Activated CD4-positive, alpha-beta memory T cell treated with anti-CD3 and anti-CD28 coated beads for 36 hours (primary cell): ENCODE results near the gene SPRYD4. TPM values are rescaled to one million over a fixed set of nuclear protein-coding genes. Genes with fewer than 3 reads are reported as not detected.
"Not testable (repeated sequence)": the region's sequence is repeated elsewhere in the genome, so short reads cannot be mapped to it uniquely, and the experiment has no call there.

Experiments used
- CTCF ChIA-PET: fragments of 350-600 bp; sonication (Branson Sonifier 250); formaldehyde crosslinking; loops from one replicate; lab custom pipeline; 2021; ENCODE audit warnings: antibody characterized with exemption, inconsistent platforms; lab: Charles Lee
- POLR2A ChIA-PET: fragments of 350-600 bp; sonication (Branson Sonifier 250); formaldehyde crosslinking; loops from one replicate; lab custom pipeline; 2021; ENCODE audit warnings: antibody characterized with exemption; lab: Charles Lee
- DNase-seq: peaks from one replicate; pipeline ENCODE4 v3.0.0-alpha.2; 2020
- H3K27ac Mint-ChIP-seq: one replicate; pipeline ENCODE4 v1.8.0; 2021; ENCODE audit warnings: mixed read lengths
- H3K27me3 Mint-ChIP-seq: one replicate; pipeline ENCODE4 v1.8.0; 2021; ENCODE audit warnings: mixed read lengths
- H3K36me3 Mint-ChIP-seq: one replicate; pipeline ENCODE4 v1.8.0; 2021; ENCODE audit warnings: mixed read lengths
- H3K4me1 Mint-ChIP-seq: one replicate; pipeline ENCODE4 v1.8.0; 2021; ENCODE audit warnings: low read depth, mixed read lengths
- H3K4me3 Mint-ChIP-seq: one replicate; pipeline ENCODE4 v1.8.0; 2021; ENCODE audit warnings: mild to moderate bottlenecking, mixed read lengths
- H3K9me3 Mint-ChIP-seq: one replicate; pipeline ENCODE4 v1.8.0; 2021; ENCODE audit warnings: mixed read lengths
- intact Hi-C: fragments of 100-400 bp; cut with micrococcal nuclease; formaldehyde crosslinking; loops from one replicate; pipeline ENCODE4 v1.15.1; 2023
- total RNA-seq, 2 experiments: library from RNA; stranded (reverse); gene quantifications; one replicate each; pipeline ENCODE4 v1.2.3, GENCODE V29; 2021

Gene SPRYD4
- total RNA-seq, 2 experiments from 2014 or later: 2.4 to 2.9 TPM

- no peaks in the 10 kb centered on the region for H3K9me3 Mint-ChIP-seq
- H3K4me3 Mint-ChIP-seq: no peak overlapping the region
- H3K27me3 Mint-ChIP-seq: no peaks in the 10 kb centered on the region
- no peak for DNase-seq
- H3K27ac Mint-ChIP-seq: no peak overlapping the region
- ChIA-PET POLR2A (no interaction called here), CTCF (no interaction called here)
- peaks cover 8% of the 10 kb centered on the region for H3K4me1 Mint-ChIP-seq
- H3K36me3 Mint-ChIP-seq: peaks cover 9% of the 10 kb centered on the region
- intact Hi-C loops: no loop called here
Measured at GRCh38 chr12:56477521-56478225, 9.3 kb downstream of the SPRYD4 start.

DNA sequence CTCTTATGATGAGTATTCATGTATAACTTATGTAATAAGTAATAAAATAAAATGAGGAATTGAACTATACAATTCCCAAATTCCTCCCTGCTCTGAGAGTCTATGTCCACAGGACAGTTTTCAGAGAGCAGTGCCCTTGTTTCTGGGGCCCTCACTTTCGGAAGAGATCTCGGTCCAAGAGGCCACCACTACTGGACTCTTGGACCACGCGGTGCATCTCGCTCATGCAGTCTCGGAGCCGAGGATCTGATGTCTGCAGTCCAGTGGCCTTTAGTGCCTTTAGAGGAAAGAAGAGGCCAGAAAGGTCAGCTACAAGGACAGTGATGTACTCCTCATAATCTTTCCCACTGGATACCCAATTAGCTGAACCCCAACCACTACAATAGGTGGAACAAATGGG lies 11.2 kb downstream of the SPRYD4 start:
- intact Hi-C loops: no loop called here
- CTCF ChIA-PET: no interaction called here
- POLR2A ChIA-PET: no interaction called here
- no peaks in the 10 kb centered on the region for H3K9me3 Mint-ChIP-seq
- H3K36me3 Mint-ChIP-seq: no peaks in the 10 kb centered on the region
- no peaks in the 10 kb centered on the region for H3K27me3 Mint-ChIP-seq
- no peak overlapping the region for H3K4me3 Mint-ChIP-seq
- peaks cover 5% of the 10 kb centered on the region for H3K4me1 Mint-ChIP-seq
- DNase-seq: no peak
- H3K27ac Mint-ChIP-seq: no peak overlapping the region

DNA sequence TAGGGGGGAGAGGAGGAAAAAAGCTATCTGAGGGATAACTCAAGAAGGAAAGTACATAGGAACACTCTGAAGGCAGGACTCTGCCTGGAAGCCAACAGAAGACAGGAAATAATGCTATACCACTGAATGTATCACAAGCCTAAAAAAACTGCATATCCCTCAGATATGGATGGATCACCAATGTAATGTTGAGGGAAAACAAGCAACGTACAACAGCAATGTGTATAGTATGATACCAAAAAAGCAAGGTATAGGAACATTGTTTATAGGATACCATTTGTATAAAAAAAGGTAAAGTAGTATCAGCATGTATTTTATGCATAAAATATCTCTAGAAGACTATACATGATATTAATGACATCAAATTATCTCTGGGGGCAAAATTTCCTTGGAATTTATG lies 16.2 kb downstream of the SPRYD4 start:
- H3K4me1 Mint-ChIP-seq: peaks cover 24% of the 10 kb centered on the region
- no peak overlapping the region for H3K4me3 Mint-ChIP-seq
- no peak for DNase-seq
- H3K27ac Mint-ChIP-seq: no peak overlapping the region
- H3K27me3 Mint-ChIP-seq: peaks cover 5% of the 10 kb centered on the region
- CTCF ChIA-PET: interaction anchor here (2.7 kb wide), 1 partner anchor 20 kb away, joined by 9 read pairs; no protein-coding TSS in a partner anchor
- POLR2A ChIA-PET: no interaction called here
- intact Hi-C loops: no loop called here
- H3K9me3 Mint-ChIP-seq: peaks cover 3% of the 10 kb centered on the region
- H3K36me3 Mint-ChIP-seq: peaks cover 2% of the 10 kb centered on the region

DNA sequence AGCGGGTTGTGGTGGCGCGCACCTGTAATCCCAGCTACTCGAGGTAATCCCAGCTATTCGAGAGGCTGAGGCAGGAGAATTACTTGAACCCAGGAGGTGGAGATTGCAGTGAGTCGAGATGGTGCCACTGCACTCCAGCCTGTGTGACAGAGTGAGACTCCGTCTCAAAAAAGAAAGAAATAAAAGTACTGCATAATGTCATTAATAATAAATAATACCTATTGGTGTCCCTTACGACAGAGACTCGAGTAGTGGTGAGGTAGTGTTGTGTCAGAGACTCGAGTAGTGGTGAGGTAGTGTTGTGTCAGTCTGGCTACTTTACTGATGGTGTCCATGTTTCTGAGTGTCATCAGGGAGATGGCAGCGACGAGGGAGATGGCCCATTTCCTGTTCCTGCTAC lies 18.3 kb downstream of the SPRYD4 start:
- CTCF ChIA-PET: no interaction called here
- Mint-ChIP-seq H3K4me1 (peaks cover 19% of the 10 kb centered on the region), H3K36me3 (peaks cover 2% of the 10 kb centered on the region), H3K4me3 (no peak overlapping the region), H3K27me3 (peaks cover 11% of the 10 kb centered on the region), H3K27ac (no peak overlapping the region), H3K9me3 (peaks cover 3% of the 10 kb centered on the region)
- intact Hi-C loops: loop anchor here (1.0 kb wide), 1 partner anchor 18 kb away; the partner anchor contains the start of gene SPRYD4
- POLR2A ChIA-PET: no interaction called here
- no peak for DNase-seq

DNA sequence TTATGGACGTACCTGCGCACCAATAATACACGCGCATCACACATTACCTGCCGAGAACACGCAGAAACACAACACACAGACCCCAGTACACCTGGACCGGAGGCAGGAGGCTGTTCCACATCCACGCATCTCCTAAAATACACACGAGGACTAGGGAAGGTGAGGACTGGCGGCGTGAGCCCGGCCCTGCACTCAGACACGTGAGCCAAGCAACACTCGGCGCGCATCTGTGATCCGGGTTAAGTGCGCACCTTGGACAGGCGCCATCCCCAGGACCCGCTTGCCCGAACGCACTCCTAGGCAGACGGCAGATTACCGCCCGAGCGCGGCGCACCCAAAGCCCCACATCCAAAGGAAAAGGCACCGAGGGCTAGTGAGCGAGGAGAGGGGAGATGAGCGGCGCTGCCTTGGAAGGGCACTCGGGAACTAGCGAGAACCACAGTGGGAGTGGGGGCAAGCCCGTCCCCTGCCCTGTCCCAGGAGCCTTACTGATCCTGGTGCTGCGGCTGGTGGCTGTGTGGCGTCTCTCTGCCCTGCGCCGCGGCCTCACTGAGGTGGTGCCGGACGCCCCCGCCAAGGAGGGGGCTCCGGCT lies 19.2 kb downstream of the SPRYD4 start:
- CTCF ChIA-PET: interaction anchor here (2.1 kb wide), 1 partner anchor 23 kb away, joined by 6 read pairs; no protein-coding TSS in a partner anchor
- intact Hi-C loops: loop anchor here (1.0 kb wide), 1 partner anchor 19 kb away; the partner anchor contains the start of gene SPRYD4
- POLR2A ChIA-PET: no interaction called here

DNA sequence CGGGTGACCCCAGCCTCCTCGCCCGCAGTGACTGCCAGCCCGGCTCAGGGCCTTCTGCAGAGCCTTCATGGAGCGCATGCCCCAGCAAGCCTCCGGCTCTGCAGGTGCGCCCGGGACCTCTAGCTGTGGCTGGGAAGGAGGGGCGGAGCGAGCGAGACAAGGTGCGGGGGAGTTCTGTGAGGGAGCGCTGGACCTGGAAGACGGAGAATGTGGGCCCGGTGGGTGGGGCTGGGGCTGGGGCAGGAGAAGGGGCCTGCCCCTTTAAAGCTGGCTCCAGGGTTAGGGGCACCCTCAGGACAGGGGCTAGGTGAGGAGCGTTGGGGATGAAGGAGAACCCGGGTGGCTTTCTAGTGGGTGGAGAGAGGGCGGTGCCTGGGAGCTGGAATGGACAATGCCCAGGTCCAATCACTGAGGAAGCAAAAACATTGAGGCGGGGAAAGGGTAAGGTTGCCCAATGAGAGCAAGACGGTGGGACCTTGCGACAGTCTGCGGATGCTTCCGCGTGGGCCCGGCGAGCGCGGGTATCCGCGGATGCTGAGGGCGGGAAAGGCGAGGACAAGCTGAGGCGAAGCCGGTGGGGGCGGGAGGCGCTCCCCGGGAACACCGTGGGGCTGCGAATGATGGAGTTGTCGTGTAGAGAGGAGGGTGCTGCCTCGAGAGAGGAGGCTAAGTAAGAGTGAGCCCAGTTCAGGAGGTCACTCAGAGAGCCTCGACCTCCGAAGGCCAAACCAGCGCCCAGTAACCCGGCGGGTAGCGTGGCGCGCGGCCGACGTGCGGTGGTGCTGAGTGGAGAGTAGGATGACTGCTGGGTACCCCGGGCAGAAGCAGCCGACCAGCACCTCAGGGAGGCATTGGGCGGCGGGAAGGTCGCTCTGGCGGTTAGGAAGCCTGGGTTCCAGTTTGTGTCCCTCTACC lies 19.9 kb downstream of the SPRYD4 start, which contains the start of gene GLS2:
Gene GLS2 (minus strand): TSS at position 121 of the 915 bp plus-strand sequence. CDS start 43 bp downstream, at position 78.
- Mint-ChIP-seq H3K9me3 (peaks cover 3% of the 10 kb centered on the region), H3K4me3 (peak within 1 kb of the TSS; percentile 73), H3K36me3 (peaks cover 2% of the 10 kb centered on the region), H3K4me1 (peaks cover 19% of the 10 kb centered on the region), H3K27me3 (peaks cover 16% of the 10 kb centered on the region), H3K27ac (no peak within 1 kb of the TSS)
- DNase-seq: peak; percentile 86
- ChIA-PET CTCF (interaction anchor here (1.1 to 2.1 kb wide), 2 partner anchors 14 to 24 kb away, joined by 3 to 6 read pairs; no protein-coding TSS in a partner anchor), POLR2A (interaction anchor here (0.6 kb wide), 1 partner anchor 200 kb away, joined by 4 read pairs; the partner anchor contains the start of gene PTGES3)
- intact Hi-C loops: no loop called here

More for the DNA sequence above, 19.2 kb downstream of the SPRYD4 start:
- H3K9me3 Mint-ChIP-seq: peaks cover 3% of the 10 kb centered on the region
- DNase-seq: peak; percentile 54
- peaks cover 2% of the 10 kb centered on the region for H3K36me3 Mint-ChIP-seq
- no peak overlapping the region for H3K27ac Mint-ChIP-seq
- peaks cover 13% of the 10 kb centered on the region for H3K27me3 Mint-ChIP-seq
- peak overlapping the region; percentile 73 for H3K4me3 Mint-ChIP-seq
- peaks cover 19% of the 10 kb centered on the region for H3K4me1 Mint-ChIP-seq

GRCh38 chr12:56490360-56490759 lies 22.0 kb downstream of the SPRYD4 start:
- POLR2A ChIA-PET: no interaction called here
- DNase-seq: no peak
- no peak overlapping the region for H3K4me3 Mint-ChIP-seq
- peaks cover 3% of the 10 kb centered on the region for H3K9me3 Mint-ChIP-seq
- intact Hi-C loops: no loop called here
- H3K27ac Mint-ChIP-seq: no peak overlapping the region
- H3K36me3 Mint-ChIP-seq: peaks cover 2% of the 10 kb centered on the region
- H3K4me1 Mint-ChIP-seq: peaks cover 19% of the 10 kb centered on the region
- CTCF ChIA-PET: no interaction called here
- peaks cover 16% of the 10 kb centered on the region for H3K27me3 Mint-ChIP-seq

DNA sequence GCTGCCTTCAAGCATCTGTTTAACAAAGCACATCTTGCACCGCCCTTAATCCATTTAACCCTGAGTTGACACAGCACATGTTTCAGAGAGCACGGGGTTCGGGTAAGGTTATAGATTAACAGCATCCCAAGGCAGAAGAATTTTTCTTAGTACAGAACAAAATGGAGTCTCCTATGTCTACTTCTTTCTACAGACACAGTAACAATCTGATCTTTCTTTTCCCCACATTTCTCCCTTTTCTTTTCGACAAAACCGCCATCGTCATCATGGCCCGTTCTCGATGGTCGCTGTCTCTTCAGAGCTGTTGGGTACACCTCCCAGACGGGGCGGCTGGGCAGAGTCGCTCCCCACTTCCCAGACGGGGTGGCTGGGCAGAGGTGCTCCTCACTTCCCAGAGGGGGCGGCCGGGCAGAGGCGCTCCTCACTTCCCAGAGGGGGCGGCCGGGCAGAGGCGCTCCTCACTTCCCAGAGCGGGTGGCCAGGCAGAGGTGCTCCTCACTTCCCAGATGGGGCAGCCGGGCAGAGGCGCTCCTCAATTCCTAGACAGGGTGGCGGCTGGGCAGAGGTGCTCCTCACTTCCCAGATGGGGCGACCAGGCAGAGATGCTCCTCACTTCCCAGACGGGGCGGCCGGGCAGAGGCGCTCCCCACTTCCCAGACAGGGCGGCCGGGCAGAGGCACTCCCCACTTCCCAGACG lies 25.2 kb downstream of the SPRYD4 start:
- H3K4me1 Mint-ChIP-seq, H3K9me3 Mint-ChIP-seq, intact Hi-C loops, CTCF ChIA-PET, DNase-seq, H3K27ac Mint-ChIP-seq, H3K36me3 Mint-ChIP-seq, POLR2A ChIA-PET, H3K4me3 Mint-ChIP-seq: not testable (repeated sequence)
- H3K27me3 Mint-ChIP-seq: peaks cover 12% of the 10 kb centered on the region

DNA sequence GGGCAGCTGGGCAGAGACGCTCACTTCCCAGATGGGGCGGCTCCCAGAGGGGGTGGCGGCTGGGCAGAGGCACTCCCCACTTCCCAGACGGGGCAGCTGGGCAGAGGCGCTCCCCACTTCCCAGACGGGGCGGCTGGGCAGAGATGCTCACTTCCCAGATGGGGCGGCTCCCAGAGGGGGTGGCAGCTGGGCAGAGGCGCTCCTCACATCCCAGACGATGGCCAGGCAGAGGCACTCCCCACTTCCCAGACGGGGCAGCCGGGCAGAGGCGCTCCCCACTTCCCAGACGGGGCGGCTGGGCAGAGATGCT lies 25.7 kb downstream of the SPRYD4 start:
- intact Hi-C loops, H3K36me3 Mint-ChIP-seq, H3K4me3 Mint-ChIP-seq, H3K9me3 Mint-ChIP-seq, CTCF ChIA-PET, H3K4me1 Mint-ChIP-seq, H3K27ac Mint-ChIP-seq, DNase-seq, POLR2A ChIA-PET: not testable (repeated sequence)
- peaks cover 11% of the 10 kb centered on the region for H3K27me3 Mint-ChIP-seq

DNA sequence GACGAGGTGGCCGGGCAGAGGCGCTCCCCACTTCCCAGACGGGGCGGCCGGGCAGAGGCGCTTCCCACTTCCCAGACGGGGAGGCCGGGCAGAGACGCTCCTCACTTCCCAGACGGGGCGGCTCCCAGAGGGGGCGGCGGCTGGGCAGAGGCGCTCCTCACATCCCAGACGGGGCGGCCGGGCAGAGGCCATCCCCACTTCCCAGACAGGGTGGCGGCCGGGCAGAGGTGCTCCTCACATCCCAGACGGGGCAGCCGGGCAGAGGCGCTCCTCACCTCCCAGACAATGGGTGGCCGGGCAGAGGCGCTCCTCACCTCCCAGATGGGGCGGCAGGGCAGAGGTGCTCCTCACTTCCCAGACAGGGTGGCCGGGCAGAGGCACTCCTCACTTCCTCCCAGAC lies 26.1 kb downstream of the SPRYD4 start:
- intact Hi-C loops, H3K27ac Mint-ChIP-seq, POLR2A ChIA-PET, DNase-seq, H3K36me3 Mint-ChIP-seq, H3K9me3 Mint-ChIP-seq, H3K4me1 Mint-ChIP-seq, H3K4me3 Mint-ChIP-seq, CTCF ChIA-PET: not testable (repeated sequence)
- H3K27me3 Mint-ChIP-seq: peaks cover 11% of the 10 kb centered on the region

- intact Hi-C loops, H3K36me3 Mint-ChIP-seq, H3K4me1 Mint-ChIP-seq, H3K27ac Mint-ChIP-seq, H3K9me3 Mint-ChIP-seq, H3K27me3 Mint-ChIP-seq, POLR2A ChIA-PET: not testable (repeated sequence)
- peak overlapping the region; percentile 20 for H3K4me3 Mint-ChIP-seq
- CTCF ChIA-PET: interaction anchor here (0.7 to 1.4 kb wide), 3 partner anchors 14 to 121 kb away, joined by 3 to 5 read pairs (median 3); no protein-coding TSS in a partner anchor
- peak; percentile 77 for DNase-seq
Measured at GRCh38 chr12:56496704-56497103, 28.3 kb downstream of the SPRYD4 start.
